Retinal pigment epithelial cell (primary cell): ENCODE measurements around the gene RMND5A.

Experiments
- DNase-seq: peaks from one replicate; pipeline ENCODE4 v3.0.0-alpha.2; 2010; ENCODE audit warnings: low read depth
- H3K4me3 ChIP-seq: 2 replicates; pipeline ENCODE4 v1.5.1; 2011; ENCODE audit warnings: mild to moderate bottlenecking, low read length, control low read depth, moderate library complexity
- CTCF ChIP-seq: conservative IDR thresholded peaks from 2 replicates; pipeline ENCODE4 v1.5.1; 2011; ENCODE audit warnings: low read depth, low read length, control low read depth, inconsistent platforms

Gene RMND5A

DNA sequence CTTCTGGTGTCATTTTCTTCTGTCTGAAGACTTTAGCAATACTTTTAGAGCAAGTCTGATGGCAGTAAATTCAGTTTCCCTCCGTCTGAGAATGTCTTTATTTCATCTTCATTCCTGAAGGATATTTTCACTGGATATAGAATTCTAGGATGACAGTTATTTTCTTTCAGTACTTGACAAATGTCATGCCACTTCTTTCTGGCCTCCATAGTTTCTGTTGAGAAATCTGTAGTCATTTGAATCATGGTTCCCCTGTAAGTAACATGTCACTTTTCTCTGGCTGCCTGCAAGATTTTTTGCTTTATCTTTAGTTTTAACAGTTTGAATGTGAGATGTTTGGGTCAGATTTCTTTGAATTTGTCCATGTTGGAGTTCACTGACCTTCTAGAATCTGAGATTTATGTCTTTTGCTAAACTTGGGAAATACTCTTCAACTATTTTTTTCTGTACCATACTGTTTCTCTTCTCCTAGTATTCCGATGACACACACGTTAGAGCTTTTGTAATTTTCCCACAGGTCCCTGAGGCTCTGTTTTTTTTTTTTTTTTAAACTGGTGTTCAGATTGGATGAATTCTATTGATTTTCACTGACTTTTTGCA lies 30.2 kb downstream of the RMND5A start:
- DNase-seq = no peak

DNA sequence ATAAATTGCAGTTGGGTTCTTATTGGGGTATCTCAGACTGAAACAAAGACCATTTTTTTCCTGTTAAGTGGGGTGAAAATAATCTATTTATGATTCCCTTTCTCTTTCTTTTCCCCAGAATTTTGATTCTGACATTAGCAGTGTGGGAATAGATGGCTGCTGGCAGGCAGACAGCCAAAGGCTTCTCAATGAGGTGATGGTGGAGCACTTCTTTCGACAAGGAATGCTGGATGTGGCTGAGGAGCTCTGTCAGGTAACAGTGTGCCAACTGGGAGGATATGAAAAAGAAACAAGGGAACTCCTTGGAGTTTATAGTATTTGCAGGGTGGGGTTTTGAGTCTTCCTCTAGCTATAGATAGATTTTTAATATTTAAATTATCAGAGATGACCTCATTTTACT lies 31.7 kb downstream of the RMND5A start:
- no peak overlapping the region for H3K4me3 ChIP-seq
- TF ChIP-seq CTCF = no peak
- no peak for DNase-seq

More for the DNA sequence above, 30.2 kb downstream of the RMND5A start:
- no peak overlapping the region for H3K4me3 ChIP-seq
- no peak for TF ChIP-seq CTCF

GRCh38 chr2:86752934-86753333 lies 32.8 kb downstream of the RMND5A start:
- no peak for DNase-seq
- H3K4me3 ChIP-seq = no peak overlapping the region
- no peak for TF ChIP-seq CTCF

DNA sequence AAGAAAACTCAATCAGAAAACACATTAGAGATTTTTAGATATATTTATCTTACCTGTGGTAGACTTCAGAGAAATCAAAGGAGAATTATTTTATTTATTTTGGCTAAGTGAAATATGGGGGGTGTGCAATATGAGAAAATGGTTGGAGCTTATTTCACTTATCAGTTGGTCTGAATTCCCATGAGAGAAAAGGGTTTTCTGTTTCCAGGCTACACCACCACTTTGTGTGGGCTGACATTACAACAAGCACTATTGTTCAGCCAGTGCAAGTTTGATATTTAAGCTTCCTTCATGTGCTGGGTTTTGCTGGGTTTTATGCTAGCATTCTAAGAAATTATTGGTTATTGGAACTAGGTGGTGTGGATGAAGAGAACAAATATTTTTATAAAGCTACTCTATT lies 33.5 kb downstream of the RMND5A start:
- H3K4me3 ChIP-seq = no peak overlapping the region
- DNase-seq = no peak
- no peak for TF ChIP-seq CTCF

- TF ChIP-seq CTCF = no peak
- no peak for DNase-seq
- H3K4me3 ChIP-seq = no peak overlapping the region
Measured at GRCh38 chr2:86758405-86758804, 38.3 kb downstream of the RMND5A start.

- no peak overlapping the region for H3K4me3 ChIP-seq
- no peak for DNase-seq
- TF ChIP-seq CTCF = no peak
Measured at GRCh38 chr2:86760371-86760770, 40.3 kb downstream of the RMND5A start.

DNA sequence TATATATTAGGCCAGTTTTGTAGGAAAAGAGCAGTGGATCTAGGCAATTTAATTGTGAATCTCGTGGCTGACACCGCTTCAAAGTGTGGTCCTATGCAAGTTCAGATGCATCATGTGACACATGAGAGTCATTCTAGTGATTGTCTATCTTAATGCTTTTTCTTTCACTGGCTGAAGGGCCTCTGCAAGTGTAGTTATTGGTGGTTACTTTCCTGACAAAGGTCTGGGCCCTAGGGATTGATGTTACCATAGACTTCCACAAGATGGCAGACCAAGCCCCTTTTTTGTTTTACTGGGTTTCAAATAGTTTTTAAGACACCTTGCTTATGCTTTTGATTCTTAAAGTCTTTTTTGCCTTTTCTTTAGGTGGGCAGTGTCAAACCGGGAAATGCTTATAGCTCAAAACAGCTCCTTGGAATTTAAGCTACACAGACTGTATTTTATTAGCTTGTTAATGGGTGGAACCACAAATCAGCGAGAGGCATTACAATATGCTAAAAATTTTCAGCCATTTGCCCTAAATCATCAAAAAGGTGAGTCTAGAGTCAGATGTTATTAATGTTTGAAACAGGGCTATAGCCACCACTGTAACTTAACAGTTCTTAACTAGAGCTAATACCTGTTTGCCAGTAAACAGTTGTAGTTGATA lies 44.7 kb downstream of the RMND5A start:
- TF ChIP-seq CTCF = peak; percentile 79
- H3K4me3 ChIP-seq = no peak overlapping the region
- DNase-seq = no peak
